ENCODE results near the gene LRFN4.
"Not testable (repeated sequence)": the region's sequence is repeated elsewhere in the genome, so short reads cannot be mapped to it uniquely, and the experiment has no call there.

Gene LRFN4

GRCh38 chr11:66856496-66857233, at the start of gene LRFN4:
LRFN4 (plus strand) TSS chr11:66857064; CDS start chr11:66857745, 681 bp downstream.
- no peak for DNase-seq (ENCODE audit: low spot score)

GRCh38 chr11:66809592-66809991, 47.3 kb upstream of the LRFN4 start:
- DNase-seq (ENCODE audit: low spot score) = no peak

DNA sequence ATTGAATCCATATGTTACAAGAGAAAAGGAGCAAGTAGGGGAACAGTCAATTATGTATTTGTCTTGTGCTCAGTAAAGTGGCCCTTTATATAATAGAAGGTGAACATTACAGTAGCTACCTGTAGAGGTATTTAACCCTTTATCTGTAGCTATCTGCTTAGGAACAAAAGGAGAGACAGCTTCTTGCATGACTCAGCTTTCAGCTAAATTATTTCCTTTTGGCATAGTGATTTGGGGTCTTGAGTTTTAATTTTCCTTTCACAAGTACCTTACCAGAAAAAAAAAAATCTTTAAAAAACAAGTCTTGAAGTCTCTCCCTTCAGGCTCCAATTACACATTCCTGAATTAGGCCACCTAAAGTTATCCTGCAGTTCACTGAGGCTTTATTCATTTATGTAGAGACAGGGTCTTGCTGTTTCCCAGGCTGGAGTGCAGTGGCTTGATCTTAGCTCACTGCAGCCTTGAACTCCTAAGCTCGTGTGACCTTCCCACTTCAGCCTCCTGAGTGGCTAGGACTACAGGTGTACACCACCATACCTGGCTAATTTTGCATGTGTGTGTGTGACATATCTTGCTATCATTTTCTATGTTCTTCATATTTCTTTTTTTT, 46.2 kb upstream of the LRFN4 start:
- no peak for DNase-seq (ENCODE audit: low spot score)

DNA sequence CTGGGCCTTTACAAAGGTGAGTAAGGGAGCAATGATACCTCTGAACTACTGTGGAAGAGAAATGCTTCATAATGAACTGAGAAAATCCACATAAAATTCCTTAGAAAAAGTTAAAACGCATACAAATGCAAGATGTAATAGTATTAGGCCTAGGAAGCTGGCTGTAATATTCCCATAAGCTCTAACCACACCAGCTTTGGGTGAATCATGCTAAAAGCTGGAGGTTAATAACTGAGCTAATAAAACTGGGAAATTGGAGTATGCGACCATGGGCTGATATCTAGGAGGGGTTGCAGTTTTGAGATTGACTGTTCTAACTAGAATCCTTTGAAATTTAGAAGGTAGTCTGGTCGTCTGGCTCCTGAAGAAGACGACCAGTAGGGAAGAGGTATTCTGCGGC, 42.2 kb upstream of the LRFN4 start:
- DNase-seq (ENCODE audit: low spot score) = no peak

GRCh38 chr11:66815646-66816045, 41.2 kb upstream of the LRFN4 start:
- no peak for DNase-seq (ENCODE audit: low spot score)

- DNase-seq (ENCODE audit: low spot score) = no peak
Observed at GRCh38 chr11:66818231-66818955, 38.5 kb upstream of the LRFN4 start.

DNA sequence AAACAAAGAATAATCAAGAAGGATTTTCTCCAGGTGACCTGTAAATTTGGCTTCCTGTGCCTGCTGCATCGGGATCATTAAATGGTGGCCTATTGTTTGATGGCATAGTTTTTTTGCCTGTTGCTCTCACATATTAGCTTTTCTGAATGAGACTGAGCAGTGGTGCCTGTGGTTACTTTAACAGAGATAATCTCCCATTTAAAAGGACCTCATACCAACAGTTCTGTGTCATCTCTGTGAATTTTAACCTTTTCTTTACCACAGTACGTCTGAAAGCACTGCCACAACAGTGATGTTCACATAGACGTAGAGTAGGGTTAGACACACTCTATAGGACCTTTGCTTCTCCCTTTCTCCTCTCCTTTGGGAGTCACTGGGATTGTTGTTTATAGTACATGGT, 36.5 kb upstream of the LRFN4 start:
- DNase-seq (ENCODE audit: low spot score) = no peak

GRCh38 chr11:66820901-66821300, 36.0 kb upstream of the LRFN4 start:
- DNase-seq (ENCODE audit: low spot score) = no peak

DNA sequence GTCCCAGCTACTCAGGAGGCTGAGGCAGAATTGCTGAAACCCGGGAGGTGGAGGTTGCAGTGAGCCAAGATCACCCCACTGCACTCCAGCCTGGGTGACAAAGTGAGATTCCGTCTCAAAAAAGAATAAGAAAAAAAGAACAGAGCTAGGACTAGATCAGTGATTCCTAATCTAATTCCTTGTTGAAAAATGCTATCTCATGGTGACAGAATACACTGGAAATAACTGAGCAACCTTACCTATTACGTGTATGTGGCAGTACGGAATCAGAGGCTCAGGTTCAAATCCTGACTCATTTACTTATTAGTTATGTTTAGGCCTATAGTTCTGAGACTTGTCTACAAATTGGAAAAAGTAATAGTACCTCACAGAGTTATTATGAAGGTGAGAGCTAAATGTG, 33.2 kb upstream of the LRFN4 start:
- DNase-seq (ENCODE audit: low spot score) = no peak

DNA sequence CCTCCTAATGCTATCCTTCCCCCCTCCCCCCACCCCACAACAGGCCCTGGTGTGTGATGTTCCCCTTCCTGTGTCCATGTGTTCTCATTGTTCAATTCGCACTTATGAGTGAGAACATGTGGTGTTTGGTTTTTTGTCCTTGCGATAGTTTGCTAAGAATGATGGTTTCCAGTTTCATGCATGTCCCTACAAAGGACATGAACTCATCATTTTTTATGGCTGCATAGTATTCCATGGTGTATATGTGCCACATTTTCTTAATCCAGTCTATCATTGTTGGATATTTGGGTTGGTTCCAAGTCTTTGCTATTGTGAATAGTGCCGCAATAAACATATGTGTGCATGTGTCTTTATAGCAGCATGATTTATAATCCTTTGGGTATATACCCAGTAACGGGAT, 32.3 kb upstream of the LRFN4 start:
- DNase-seq (ENCODE audit: low spot score) = not testable (repeated sequence)

GRCh38 chr11:66834539-66834845, 22.4 kb upstream of the LRFN4 start:
- no peak for DNase-seq (ENCODE audit: low spot score)

GRCh38 chr11:66834943-66835342, 21.9 kb upstream of the LRFN4 start:
- DNase-seq (ENCODE audit: low spot score) = no peak

DNA sequence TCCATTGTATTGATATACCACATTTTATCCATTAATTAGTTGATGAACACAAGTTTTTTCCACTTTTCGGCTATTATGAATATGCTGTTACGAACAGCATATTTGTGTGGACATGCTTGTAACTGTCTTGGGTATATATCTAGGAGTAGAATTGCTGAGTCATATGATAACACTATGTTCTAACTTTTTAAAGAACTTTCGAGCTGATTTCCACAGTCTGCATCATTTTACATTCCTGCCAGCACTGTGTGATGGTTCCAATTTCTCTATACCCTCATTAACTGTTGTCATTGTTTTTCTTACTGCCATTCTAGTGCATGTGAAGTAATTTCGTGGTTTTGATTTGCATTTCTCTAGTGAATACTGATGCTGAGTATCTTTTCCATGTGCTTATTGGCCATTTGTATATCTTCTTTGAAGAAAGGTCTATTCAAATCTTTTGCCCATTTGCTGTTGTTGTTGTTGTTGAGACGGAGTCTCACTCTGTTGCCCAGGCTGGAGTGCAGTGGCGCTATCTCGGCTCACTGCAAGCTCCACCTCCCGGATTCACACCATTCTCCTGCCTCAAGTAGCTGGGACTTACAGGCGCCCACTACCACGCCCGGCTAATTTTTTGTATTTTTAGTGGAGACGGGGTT, 21.0 kb upstream of the LRFN4 start:
- DNase-seq (ENCODE audit: low spot score) = no peak

GRCh38 chr11:66840317-66841091, 16.4 kb upstream of the LRFN4 start:
- no peak for DNase-seq (ENCODE audit: low spot score)

DNA sequence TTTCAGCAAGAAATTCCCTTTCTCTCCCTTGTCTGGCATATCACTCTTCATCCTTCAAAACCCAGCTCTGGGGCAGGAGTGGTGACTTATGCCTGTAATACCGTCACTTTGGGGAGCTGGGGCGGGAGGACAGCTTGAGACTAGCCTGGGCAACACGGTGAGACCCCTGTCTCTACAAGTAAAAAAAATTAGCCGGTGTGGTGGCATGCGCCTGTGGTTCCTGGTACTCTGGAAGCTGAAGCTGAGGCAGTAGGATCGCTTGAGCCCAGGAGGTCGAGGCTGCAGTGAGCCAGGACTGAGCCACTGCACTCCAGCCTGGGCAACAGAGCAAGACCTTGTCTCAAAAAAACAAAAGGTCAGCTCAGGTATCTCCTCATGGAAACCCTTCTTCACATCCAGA, 15.0 kb upstream of the LRFN4 start:
- no peak for DNase-seq (ENCODE audit: low spot score)

DNA sequence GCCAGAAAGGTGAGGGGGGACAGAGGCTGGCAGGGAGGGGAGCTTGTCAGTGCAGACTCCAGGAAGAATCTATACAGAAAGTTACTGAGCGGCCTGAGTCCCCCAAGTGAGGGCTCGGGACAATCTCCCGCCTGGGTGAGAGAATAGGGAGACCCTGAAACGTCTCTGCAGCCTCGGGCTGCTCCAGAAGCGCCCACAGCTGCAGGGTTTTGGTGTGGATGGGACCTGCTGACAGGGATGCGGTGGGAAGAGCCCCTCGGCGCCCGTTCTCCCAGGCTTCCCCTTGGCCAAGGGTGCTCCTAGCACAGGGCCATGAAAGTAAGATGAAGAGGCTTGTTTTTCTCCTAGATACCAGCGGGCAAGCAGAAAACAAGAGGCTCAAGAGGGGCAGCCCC, 14.4 kb upstream of the LRFN4 start:
- DNase-seq (ENCODE audit: low spot score) = no peak

- DNase-seq (ENCODE audit: low spot score) = peak; percentile 81
Observed at GRCh38 chr11:66842896-66843775, 13.7 kb upstream of the LRFN4 start, which contains the start of gene RCE1. RCE1 (plus strand) TSS chr11:66843441; CDS start chr11:66843456, 15 bp downstream.

DNA sequence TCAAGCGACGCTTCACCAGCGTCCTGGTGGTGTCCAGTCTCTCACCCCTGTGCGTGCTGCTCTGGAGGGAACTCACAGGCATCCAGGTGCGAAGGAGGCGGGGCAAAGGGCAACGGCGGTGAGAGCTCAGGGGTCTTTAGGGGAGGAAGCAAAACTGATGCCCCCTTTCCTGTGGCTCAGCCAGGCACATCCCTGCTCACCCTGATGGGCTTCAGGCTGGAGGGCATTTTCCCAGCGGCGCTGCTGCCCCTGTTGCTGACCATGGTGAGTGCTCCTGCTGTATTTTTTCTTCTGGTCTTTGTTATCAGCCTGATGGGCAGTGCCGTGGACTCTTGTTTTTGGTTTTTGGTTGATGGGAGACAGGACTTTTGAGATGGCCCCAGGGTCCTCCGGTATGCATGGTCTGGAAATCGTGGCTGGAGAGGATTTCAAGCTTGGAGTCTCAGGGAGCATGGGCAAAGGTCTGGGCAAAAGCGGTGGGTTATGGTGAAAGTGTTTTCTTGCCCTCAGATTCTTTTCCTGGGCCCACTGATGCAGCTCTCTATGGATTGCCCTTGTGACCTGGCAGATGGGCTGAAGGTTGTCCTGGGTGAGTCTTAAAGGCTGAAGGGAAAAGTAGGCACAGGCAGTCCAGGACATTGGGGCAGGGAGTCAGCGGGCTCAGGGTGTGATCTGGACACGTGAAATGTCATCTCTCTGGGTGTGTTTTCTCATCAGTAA, 12.9 kb upstream of the LRFN4 start:
- DNase-seq (ENCODE audit: low spot score) = peak; percentile 15

- no peak for DNase-seq (ENCODE audit: low spot score)
Observed at GRCh38 chr11:66844496-66845142, 12.2 kb upstream of the LRFN4 start.

All from pons (tissue), 1 donor.